T-helper 2 cell treated with Interferon-gamma antibody and Interleukin-4, amounts not matched to agents 100 ng/mL and 5 ng/mL, for 36 hours (primary cell): ENCODE results near the gene CABCOCO1. TPM values are rescaled to one million over a fixed set of nuclear protein-coding genes. Genes with fewer than 3 reads are reported as not detected.

Experiments
- intact Hi-C: fragments of 100-400 bp; cut with micrococcal nuclease; formaldehyde crosslinking; loops from one replicate; pipeline ENCODE4 v1.15.1; 2023
- total RNA-seq: library from RNA; stranded (reverse); gene quantifications from 2 replicates; pipeline ENCODE4 v1.2.3, GENCODE V29; 2022

CABCOCO1 gene
- total RNA-seq, 1 donor from 2014 or later: not detected

- intact Hi-C loops: loop anchor here (5.0 kb wide), 1 partner anchor 45 kb away; no protein-coding TSS in a partner anchor
Measured at GRCh38 chr10:61812052-61812721, 149.5 kb downstream of the CABCOCO1 start.

DNA sequence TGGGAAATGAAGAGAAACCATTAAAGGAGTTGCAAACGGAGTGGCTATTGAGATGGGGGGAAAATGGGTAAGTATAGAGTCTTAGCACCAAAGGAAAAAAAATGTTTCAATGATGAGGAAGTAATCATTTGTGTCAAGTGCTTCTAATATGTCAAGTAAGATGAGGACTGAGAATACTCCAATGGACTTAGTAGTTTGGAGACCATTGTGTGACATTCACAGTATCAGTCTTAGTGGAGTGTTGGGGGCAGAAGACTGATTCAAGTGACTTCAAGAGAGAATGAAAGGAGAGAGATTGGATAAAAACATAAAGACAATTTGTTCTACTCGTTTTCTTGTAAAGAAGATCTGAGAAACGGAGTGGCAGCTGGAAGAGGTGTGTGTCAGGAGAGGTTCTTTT is 150.2 kb downstream of the CABCOCO1 start:
- intact Hi-C loops: loop anchor here (5.0 kb wide), 1 partner anchor 46 kb away; no protein-coding TSS in a partner anchor

GRCh38 chr10:61814160-61814559 is 151.4 kb downstream of the CABCOCO1 start:
- intact Hi-C loops: loop anchor here (5.0 kb wide), 1 partner anchor 47 kb away; no protein-coding TSS in a partner anchor

DNA sequence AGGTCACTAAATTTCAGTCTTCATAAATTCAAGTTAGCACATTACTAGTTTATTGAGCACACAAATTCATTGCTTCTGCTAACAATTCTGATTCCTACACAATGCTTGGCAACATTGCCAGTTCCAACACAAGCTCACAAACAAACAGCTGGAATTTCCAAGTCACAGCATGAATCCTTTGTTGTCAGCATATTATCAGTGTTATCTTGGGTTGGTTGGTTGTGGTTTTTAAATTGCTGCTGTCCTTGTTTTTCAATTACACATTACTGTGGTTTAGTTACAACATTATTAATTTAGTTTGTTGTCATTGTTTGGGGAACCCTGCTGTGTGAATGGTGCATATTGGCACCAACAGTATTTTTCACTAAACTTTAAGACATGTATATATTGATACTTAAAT is 152.8 kb downstream of the CABCOCO1 start:
- intact Hi-C loops: loop anchor here (5.0 kb wide), 1 partner anchor 63 kb away; no protein-coding TSS in a partner anchor

Other genes with a start within 250 kb of the CABCOCO1 start
- gene TMEM26, start 209.5 kb upstream of the CABCOCO1 start, total RNA-seq: not detected in 2 replicates
- gene ARID5B, start 238.8 kb downstream of the CABCOCO1 start, total RNA-seq: 30.9 and 31.0 TPM in 2 replicates